Stimulated activated CD4-positive, alpha-beta T cell treated with anti-CD3 and anti-CD28 coated beads, Interleukin-15, amount 100 ng/mL, for 48 hours (primary cell): Measurements from ENCODE around the gene TRIB2.
A peak's percentile ranks its signal among the peaks of the same experiment; 100 is the strongest.

Experiments used
- DNase-seq, 2 donors: peaks; one replicate each; pipeline ENCODE4 v3.0.0-alpha.2; 2020; ENCODE audit warnings: low read depth in 2 of 2

TRIB2 gene

GRCh38 chr2:12700989-12701388 lies 15.7 kb upstream of the TRIB2 start:
- no peak for DNase-seq

- DNase-seq, result no peak
Observed at GRCh38 chr2:12701786-12702167, 15.0 kb upstream of the TRIB2 start.

GRCh38 chr2:12702168-12703121 lies 14.3 kb upstream of the TRIB2 start:
- DNase-seq, result no peak

- no peak for DNase-seq
Observed at GRCh38 chr2:12704378-12704777, 12.4 kb upstream of the TRIB2 start.

GRCh38 chr2:12705230-12705629 lies 11.5 kb upstream of the TRIB2 start:
- no peak for DNase-seq

GRCh38 chr2:12705742-12706141 lies 11.0 kb upstream of the TRIB2 start:
- DNase-seq, result no peak

- DNase-seq, result no peak
Observed at GRCh38 chr2:12708508-12709206, 8.1 kb upstream of the TRIB2 start.

- DNase-seq, result no peak
Observed at GRCh38 chr2:12709207-12709522, 7.6 kb upstream of the TRIB2 start.

GRCh38 chr2:12710301-12710700 lies 6.4 kb upstream of the TRIB2 start:
- no peak for DNase-seq

GRCh38 chr2:12711339-12711738 lies 5.4 kb upstream of the TRIB2 start:
- no peak for DNase-seq

GRCh38 chr2:12712881-12713280 lies 3.9 kb upstream of the TRIB2 start:
- no peak for DNase-seq

- no peak for DNase-seq
Observed at GRCh38 chr2:12714391-12715221, 2.1 kb upstream of the TRIB2 start.

GRCh38 chr2:12715258-12716031 lies 1.3 kb upstream of the TRIB2 start:
- no peak for DNase-seq

- peak; percentile 66 to 69 for DNase-seq
Observed at GRCh38 chr2:12716032-12716281, 779 bp upstream of the TRIB2 start.

- DNase-seq, result no peak
Observed at GRCh38 chr2:12717191-12718014, 667 bp downstream of the TRIB2 start.

- no peak for DNase-seq
Observed at GRCh38 chr2:12718015-12718671, 1.4 kb downstream of the TRIB2 start.

- no peak for DNase-seq
Observed at GRCh38 chr2:12718711-12719399, 2.1 kb downstream of the TRIB2 start.

GRCh38 chr2:12719400-12720277 lies 2.9 kb downstream of the TRIB2 start:
- no peak for DNase-seq

GRCh38 chr2:12720278-12720620 lies 3.5 kb downstream of the TRIB2 start:
- DNase-seq, result no peak
